ENCODE measurements around the gene SIGLEC14. TPM values are rescaled to one million over a fixed set of nuclear protein-coding genes. Genes with fewer than 3 reads are reported as not detected.

The SIGLEC14 gene
- total RNA-seq, 1 donor = 2.7 TPM

- no peak for DNase-seq (ENCODE audit: low read depth in 2 of 3, low spot score in 2 of 3)
Observed at GRCh38 chr19:51627491-51628138, 19.0 kb downstream of the SIGLEC14 start.

- DNase-seq (ENCODE audit: low read depth in 2 of 3, low spot score in 2 of 3) = no peak
Observed at GRCh38 chr19:51626675-51627074, 19.9 kb downstream of the SIGLEC14 start.

DNA sequence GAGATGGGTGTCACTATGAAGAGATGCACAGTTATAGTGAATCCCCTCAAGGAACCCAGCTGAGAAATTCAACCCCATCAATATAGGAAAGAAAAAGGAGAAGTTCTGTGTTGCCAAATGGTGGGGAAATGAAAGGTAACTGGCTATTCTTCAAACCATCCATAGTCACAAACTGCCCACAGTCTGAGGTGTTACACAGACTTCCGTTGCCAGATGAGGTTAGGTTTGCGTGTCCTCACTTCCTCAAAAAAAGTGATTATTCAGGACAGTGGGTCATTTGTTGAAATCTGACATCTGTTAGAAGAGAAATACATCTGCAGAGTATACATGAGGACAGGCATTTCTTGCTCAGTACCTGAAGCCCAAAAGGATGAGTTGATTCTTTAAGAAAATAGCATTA lies 25.4 kb downstream of the SIGLEC14 start:
- DNase-seq (ENCODE audit: low read depth in 2 of 3, low spot score in 2 of 3) = peak in 2 of 3 donors; percentile 43 to 85

DNA sequence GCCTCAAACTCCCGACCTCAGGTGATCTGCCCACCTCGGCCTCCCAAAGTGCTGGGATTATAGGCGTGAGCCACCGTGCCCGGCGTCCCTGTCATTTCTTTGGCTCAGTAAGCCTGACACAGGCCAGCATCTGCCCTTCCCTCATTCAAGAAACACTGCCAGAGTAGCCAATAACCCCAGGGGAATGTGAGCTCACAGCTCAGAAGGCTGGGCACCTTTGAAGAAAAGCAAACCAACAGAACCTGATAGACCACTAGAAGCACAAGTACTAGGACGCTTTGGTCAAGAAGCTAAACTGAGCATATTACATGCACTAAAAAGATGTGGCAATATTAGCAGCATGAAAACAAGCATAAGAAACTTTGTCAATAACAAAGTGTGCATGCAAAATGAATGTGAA lies 30.6 kb downstream of the SIGLEC14 start:
- no peak for DNase-seq (ENCODE audit: low read depth in 2 of 3, low spot score in 2 of 3)

- no peak for DNase-seq (ENCODE audit: low read depth in 2 of 3, low spot score in 2 of 3)
Observed at GRCh38 chr19:51614789-51615188, 31.8 kb downstream of the SIGLEC14 start.

DNA sequence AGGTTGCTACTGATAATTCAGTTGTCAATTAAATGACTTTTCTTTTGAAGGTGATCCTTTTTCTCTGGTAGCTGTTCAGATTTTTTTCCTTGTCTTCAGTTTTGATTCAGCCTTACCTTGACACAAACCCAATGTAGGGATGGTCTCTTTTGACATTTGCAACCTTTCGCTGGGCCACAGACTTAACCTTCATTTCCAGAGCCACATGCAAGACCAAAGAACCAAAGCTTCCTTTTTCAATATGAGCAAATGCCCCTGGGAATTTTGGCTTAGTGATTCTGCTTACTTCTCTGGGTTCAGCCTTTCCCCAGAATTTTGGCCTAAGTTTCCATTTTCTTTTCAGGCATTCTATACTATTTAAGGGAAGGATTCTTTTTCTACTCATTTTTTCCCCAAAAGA lies 36.0 kb downstream of the SIGLEC14 start:
- no peak for DNase-seq (ENCODE audit: low read depth in 2 of 3, low spot score in 2 of 3)

DNA sequence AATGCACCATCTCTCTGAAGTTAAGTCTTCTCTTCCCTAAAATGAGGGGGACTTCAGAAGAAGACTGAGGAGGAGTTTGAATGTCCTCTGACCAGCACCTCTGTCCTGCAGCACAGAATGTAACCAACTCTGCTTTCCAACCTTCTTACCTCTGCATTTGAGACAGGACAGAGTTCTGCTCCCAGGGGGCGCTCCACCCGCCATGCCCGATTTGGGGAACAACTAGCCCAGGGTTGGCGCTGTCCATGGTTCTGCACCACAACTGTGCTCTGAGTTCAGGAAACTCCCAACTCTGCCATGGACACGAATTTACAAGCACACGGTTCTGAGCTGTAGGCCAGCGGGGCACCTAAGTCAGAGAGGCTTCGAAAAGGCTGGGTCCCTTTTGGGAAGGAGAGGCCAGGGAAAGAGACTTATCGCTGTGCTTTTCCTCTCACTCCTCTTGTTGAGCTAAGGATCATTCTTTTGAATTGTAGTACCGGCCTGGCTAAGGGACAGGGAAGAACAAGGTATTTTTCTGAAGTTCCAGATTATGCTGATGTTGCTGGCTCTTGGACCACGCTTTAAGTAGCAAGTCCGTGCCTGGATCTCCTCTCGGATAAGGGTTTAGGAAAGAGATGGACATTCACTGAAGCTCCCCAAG lies 38.6 kb downstream of the SIGLEC14 start:
- DNase-seq (ENCODE audit: low read depth in 2 of 3, low spot score in 2 of 3) = peak in 2 of 3 donors; percentile 82 to 90

DNA sequence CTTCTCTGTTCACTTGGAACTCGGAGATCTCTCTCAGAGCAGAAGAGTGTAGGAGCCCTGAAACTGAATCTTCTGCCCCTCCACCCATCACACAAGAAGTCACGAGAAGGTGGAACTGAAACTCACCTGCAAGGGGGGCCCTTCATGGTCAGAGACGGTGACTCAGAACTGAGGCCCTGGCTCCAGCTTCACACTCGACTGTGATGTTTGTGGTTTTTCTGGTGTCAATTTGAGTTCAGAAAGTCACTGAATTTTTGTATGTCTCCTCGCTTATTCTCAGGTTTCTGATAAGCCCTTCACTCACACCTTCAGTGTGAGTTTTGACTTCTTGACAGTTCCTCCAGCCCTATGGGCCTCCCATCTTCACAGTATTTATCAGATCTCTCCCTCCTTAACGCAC lies 39.5 kb downstream of the SIGLEC14 start:
- DNase-seq (ENCODE audit: low read depth in 2 of 3, low spot score in 2 of 3) = no peak

DNA sequence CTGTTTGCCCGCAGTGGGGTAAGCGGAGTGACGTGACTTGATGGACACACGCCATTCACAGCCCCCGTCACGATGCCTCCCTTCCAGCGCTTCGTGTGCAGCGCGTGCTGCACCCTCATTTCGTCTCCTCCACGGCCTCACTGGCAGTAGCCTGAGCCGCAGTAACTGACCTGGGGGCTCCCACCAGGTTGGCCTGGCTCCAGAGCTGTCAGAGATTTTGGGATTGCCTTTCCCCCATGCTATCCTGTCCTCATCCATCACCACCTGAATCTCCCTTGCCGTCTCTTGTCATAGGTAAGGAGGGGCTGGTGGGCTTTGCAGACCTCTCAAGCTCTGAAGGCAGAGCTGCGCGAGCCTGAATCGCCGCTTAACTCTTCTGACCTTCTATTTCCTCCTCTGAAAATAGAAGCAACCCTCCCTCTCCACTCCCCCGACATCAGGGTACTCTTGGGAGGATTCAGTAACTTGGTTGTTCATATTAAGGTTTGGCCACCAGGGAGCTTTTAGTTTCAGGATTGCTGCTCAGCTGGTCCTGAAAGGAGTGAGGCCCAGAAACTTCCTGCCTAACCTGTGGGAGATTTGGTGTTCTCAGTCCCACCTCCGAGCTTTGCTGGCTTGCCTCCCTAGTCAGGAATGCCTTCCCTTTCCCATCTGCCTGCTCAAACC lies 44.3 kb downstream of the SIGLEC14 start:
- no peak for DNase-seq (ENCODE audit: low read depth in 2 of 3, low spot score in 2 of 3)

GRCh38 chr19:51600940-51601580 lies 45.6 kb downstream of the SIGLEC14 start:
- peak in 1 of 3 donors; percentile 29 for DNase-seq (ENCODE audit: low read depth in 2 of 3, low spot score in 2 of 3)

DNA sequence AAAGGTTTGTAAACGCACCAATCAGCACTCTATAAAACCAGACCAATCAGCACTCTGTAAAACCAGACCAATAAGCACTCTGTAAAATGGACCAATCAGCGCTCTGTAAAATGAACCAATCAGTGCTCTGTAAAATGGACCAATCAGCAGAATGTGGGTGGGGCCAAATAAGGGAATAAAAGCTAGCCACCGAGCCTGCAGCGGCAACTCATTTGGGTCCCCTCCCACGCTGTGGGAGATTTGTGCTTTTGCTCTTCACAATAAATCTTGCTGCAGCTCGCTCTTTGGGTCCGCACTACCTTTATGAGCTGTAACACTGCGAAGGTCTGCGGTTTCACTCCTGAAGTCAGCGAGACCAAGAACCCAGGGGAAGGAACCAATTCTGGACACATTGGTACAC lies 47.5 kb downstream of the SIGLEC14 start:
- DNase-seq (ENCODE audit: low read depth in 2 of 3, low spot score in 2 of 3) = no peak

GRCh38 chr19:51598159-51598915 lies 48.3 kb downstream of the SIGLEC14 start:
- no peak for DNase-seq (ENCODE audit: low read depth in 2 of 3, low spot score in 2 of 3)

DNA sequence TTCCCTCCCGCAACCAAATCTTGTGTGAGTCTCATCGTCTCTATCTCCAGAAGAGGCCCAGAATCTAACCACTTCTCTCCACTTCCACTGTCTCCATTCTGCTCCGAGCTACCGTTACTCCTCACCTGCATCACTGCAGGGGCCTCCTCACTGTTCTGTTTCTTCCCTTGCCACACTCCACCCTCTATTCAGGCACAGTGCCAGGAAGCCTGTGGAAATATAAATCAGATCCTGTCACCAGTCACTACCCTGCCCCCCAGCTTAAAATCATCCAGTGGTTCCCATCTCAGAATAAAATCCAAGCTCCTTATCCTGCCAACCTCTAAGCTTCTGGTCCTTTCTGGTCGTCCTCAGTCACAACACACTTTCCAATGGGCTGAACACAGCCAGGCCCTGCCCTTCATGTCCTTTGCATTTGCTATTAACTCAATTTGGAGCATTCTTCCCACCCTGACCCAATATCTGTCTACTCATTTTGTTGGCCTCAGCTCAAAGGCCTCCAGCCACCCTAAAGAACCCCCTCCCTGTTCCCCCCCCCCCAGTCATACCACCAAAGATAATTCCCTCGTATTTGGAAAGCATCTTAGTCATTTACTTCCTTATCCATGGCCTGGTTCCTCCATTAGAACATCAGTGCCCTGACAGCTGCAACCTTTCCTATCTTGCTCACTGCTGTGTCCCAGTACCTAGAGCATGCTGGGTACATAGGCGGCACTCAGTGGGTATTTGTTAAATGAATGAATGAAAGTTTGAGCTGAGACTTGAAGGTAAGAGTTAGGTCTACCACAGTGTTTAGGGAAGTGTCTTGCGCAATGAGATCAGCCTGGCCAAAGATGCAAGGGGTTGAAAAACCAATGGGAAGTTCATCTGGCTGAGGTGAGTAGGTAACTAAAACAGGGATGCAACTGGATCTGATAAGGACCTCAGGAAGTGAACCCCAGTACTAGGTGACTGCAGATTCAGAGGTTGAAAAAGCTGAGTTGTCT lies 51.1 kb downstream of the SIGLEC14 start:
- DNase-seq (ENCODE audit: low read depth in 2 of 3, low spot score in 2 of 3) = no peak

DNA sequence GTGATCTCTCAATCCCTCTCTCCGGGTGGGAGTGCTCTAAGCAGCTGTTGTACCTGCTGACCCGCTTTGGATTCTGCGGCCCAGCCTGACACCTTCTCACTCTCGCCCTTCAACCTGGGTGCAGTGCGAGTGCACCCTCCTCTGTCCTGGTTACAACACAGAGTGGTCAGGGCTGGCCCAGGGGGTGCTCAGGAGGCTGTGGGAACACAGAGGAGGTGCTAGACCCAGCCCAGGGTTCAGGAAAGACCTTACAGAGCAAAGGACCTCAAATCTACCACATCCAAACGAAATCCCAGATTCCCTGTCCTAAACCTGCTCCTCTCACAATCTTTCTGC lies 51.9 kb downstream of the SIGLEC14 start:
- DNase-seq (ENCODE audit: low read depth in 2 of 3, low spot score in 2 of 3) = no peak

DNA sequence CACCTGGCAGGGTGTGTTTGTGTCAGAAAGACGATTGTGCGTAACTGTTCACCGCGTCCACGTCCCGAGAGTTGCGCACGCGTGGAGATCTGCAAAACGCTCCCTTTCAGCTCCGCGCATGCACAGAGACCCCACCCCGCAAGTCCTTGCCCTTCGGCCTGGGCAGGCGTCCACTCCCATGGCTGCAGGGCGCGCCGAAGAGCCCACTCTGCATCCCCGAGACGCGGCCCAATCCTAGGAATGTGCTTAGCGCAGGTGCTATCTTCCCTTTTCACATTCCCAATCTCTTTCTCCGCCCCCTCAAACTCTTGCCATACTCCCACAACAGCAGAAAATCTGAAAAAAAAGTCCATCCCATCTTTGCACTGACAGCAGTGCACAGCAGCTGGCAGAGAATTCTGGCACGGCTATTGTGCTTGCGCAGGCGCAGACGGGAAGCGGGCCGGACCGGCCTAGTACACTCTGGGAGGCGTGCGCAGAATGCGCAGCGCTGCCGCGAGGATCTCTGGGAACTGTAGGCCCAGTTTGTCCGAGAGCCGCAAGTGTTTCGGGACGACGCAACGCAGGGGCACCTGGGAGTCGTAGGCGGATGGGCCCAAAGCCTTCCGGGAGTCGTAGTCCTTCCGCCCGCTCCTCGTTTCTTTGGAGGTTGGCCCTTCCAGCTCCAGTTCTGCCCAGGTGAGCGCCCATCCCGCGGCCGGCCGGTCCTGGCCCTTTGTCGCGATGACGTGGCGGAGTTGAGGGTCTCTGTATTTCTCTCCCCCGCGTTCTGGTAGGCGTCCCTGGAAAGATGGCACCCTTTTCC lies 52.5 kb downstream of the SIGLEC14 start:
- DNase-seq (ENCODE audit: low read depth in 2 of 3, low spot score in 2 of 3) = peak; percentile 81 to 97 (median 95)

DNA sequence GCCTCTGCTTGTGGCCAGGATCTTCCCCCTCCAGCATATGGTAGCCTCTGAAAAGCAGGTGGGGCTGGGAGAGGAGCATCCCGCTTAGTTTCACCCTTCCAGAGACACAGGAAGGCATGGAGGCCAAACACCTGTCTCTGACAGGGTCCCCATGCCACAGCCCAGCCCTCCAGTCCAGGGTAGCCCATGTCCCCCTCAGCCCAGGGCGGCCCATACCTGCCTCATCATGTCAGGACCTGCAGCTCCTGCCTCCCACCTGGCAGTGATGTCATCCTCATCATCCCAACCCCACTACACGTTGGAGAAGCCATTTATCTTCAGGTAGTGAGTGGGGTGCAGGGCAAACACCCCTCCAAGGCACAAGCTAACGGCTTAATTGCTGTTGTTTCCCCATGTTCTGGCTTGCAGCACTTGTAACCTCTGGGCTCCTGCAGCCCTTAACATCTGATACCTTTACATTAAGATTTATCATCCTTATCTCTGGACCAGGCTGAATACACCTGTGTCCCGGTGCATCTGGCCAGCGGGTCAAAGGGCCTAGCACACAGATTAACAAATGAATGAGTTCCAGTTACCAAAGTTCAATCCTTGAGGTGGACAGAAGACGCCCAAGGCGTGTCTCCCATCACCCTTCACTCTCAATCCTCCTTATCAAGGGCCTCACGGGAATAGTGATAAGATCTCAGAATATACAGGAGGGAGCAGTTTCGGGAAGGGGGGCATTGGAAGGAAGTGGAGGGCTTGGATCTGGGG lies 53.3 kb downstream of the SIGLEC14 start:
- DNase-seq (ENCODE audit: low read depth in 2 of 3, low spot score in 2 of 3) = no peak
